ENCODE results near the gene OR7D2. TPM values are rescaled to one million over a fixed set of nuclear protein-coding genes. Genes with fewer than 3 reads are reported as not detected.

OR7D2 gene
- total RNA-seq, 1 donor from 2014 or later, result 1.4 TPM

GRCh38 chr19:9146882-9147281 is 31.9 kb upstream of the OR7D2 start:
- no peak overlapping the region for H3K4me3 Mint-ChIP-seq

GRCh38 chr19:9148697-9149096 is 30.1 kb upstream of the OR7D2 start:
- no peaks in the 10 kb centered on the region for H3F3A ChIP-seq (ENCODE audit: low read depth)
- H3K9me3 Mint-ChIP-seq, result peaks cover 93% of the 10 kb centered on the region
- peaks cover 8% of the 10 kb centered on the region for H3K36me3 ChIP-seq
- no peaks in the 10 kb centered on the region for H3K27me3 ChIP-seq
- no peaks in the 10 kb centered on the region for H3K4me1 Mint-ChIP-seq
- no peak for DNase-seq (ENCODE audit: low spot score)
- H3K27ac Mint-ChIP-seq, result no peak overlapping the region
- no peaks in the 10 kb centered on the region for H4K20me1 ChIP-seq (ENCODE audit: low read depth)
- no peak overlapping the region for H2AFZ ChIP-seq (replicated peaks)
- H3K27me3 Mint-ChIP-seq (ENCODE audit: insufficient read depth, low read depth), result no peaks in the 10 kb centered on the region
- H3K4me3 ChIP-seq, result no peak overlapping the region
- H3K4me1 ChIP-seq, result no peaks in the 10 kb centered on the region
- H3K79me2 ChIP-seq (ENCODE audit: low read depth), result peaks cover 100% of the 10 kb centered on the region
- H3K36me3 Mint-ChIP-seq, result peaks cover 82% of the 10 kb centered on the region
- no peak overlapping the region for H3K9ac ChIP-seq
- H3K4me3 Mint-ChIP-seq, result no peak overlapping the region
- H3K4me2 ChIP-seq, result no peak overlapping the region
- H3K9me3 ChIP-seq (ENCODE audit: low read depth), result peaks cover 37% of the 10 kb centered on the region
- no peak overlapping the region for H3K27ac ChIP-seq
- TF ChIP-seq EZH2phosphoT487 (IDR thresholded peaks at IDR 0.05) (no peak), EZH2 (IDR thresholded peaks at IDR 0.05) (no peak), CTCF (IDR thresholded peaks at IDR 0.05) (no peak)

More at GRCh38 chr19:9146882-9147281, 31.9 kb upstream of the OR7D2 start:
- H3K36me3 Mint-ChIP-seq, result peaks cover 81% of the 10 kb centered on the region
- DNase-seq (ENCODE audit: low spot score), result no peak
- Histone ChIP-seq H4K20me1 (ENCODE audit: low read depth) (no peaks in the 10 kb centered on the region), H3K36me3 (peaks cover 21% of the 10 kb centered on the region), H3K9me3 (ENCODE audit: low read depth) (peaks cover 40% of the 10 kb centered on the region), H3K27ac (no peak overlapping the region), H3K79me2 (ENCODE audit: low read depth) (peaks cover 100% of the 10 kb centered on the region), H3F3A (ENCODE audit: low read depth) (no peaks in the 10 kb centered on the region), H3K4me2 (no peak overlapping the region), H3K27me3 (no peaks in the 10 kb centered on the region), H3K4me3 (no peak overlapping the region), H3K4me1 (no peaks in the 10 kb centered on the region), H2AFZ (replicated peaks) (no peak overlapping the region), H3K9ac (no peak overlapping the region)
- TF ChIP-seq EZH2phosphoT487 (IDR thresholded peaks at IDR 0.05) (no peak), CTCF (IDR thresholded peaks at IDR 0.05) (no peak), EZH2 (IDR thresholded peaks at IDR 0.05) (no peak)
- no peaks in the 10 kb centered on the region for H3K4me1 Mint-ChIP-seq
- H3K27me3 Mint-ChIP-seq (ENCODE audit: insufficient read depth, low read depth), result no peaks in the 10 kb centered on the region
- H3K27ac Mint-ChIP-seq, result no peak overlapping the region
- H3K9me3 Mint-ChIP-seq, result peaks cover 89% of the 10 kb centered on the region

- Mint-ChIP-seq H3K4me1 (no peaks in the 10 kb centered on the region), H3K9me3 (peaks cover 93% of the 10 kb centered on the region), H3K36me3 (peaks cover 83% of the 10 kb centered on the region), H3K4me3 (peak overlapping the region; percentile 34), H3K27ac (no peak overlapping the region), H3K27me3 (ENCODE audit: insufficient read depth, low read depth) (no peaks in the 10 kb centered on the region)
- Histone ChIP-seq H3K79me2 (ENCODE audit: low read depth) (peaks cover 100% of the 10 kb centered on the region), H3K36me3 (no peaks in the 10 kb centered on the region), H3K4me1 (no peaks in the 10 kb centered on the region), H3K9me3 (ENCODE audit: low read depth) (peaks cover 26% of the 10 kb centered on the region), H3K9ac (no peak overlapping the region), H3F3A (ENCODE audit: low read depth) (no peaks in the 10 kb centered on the region), H4K20me1 (ENCODE audit: low read depth) (no peaks in the 10 kb centered on the region), H3K27me3 (no peaks in the 10 kb centered on the region), H3K4me2 (no peak overlapping the region), H3K4me3 (no peak overlapping the region), H2AFZ (replicated peaks) (no peak overlapping the region), H3K27ac (no peak overlapping the region)
- TF ChIP-seq EZH2 (IDR thresholded peaks at IDR 0.05) (no peak), EZH2phosphoT487 (IDR thresholded peaks at IDR 0.05) (no peak), CTCF (IDR thresholded peaks at IDR 0.05) (no peak)
- no peak for DNase-seq (ENCODE audit: low spot score)
Observed at GRCh38 chr19:9149997-9150396, 28.8 kb upstream of the OR7D2 start.
